Measurements from ENCODE around the gene AOAH. TPM values are rescaled to one million over a fixed set of nuclear protein-coding genes. Genes with fewer than 3 reads are reported as not detected.

Gene AOAH
- total and polyA plus RNA-seq, 12 donors = 3.4 to 52.0 (median 13.6) TPM

DNA sequence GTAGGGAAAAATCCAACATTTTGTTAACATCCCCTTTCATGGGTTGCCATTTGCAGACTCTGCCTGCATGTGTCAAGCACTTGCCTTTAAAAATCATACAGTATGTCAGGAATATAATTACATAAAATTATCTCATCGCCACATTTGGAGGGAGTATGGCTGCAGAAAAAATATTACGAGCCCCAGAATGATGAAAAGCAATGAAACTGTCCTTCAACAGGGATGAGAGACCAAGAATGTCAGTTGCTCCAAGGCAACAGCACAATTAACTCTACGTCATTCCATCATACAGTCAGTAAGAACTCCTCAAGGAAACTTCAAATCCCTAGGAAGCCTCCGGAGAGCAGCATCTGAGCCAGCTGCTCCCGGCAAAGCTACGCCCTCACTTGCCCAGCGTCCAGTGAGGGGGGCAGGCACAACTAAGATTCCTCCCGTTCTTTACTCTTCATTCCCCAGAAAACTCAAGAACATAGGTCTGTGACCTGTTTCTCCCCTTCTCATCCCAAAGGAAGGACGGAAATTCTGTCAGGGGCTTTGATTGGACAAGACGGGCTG, 201.8 kb downstream of the AOAH start:
- TF ChIP-seq POLR2A (IDR thresholded peaks at IDR 0.05) = no peak
- TF ChIP-seq, protein P1, sequence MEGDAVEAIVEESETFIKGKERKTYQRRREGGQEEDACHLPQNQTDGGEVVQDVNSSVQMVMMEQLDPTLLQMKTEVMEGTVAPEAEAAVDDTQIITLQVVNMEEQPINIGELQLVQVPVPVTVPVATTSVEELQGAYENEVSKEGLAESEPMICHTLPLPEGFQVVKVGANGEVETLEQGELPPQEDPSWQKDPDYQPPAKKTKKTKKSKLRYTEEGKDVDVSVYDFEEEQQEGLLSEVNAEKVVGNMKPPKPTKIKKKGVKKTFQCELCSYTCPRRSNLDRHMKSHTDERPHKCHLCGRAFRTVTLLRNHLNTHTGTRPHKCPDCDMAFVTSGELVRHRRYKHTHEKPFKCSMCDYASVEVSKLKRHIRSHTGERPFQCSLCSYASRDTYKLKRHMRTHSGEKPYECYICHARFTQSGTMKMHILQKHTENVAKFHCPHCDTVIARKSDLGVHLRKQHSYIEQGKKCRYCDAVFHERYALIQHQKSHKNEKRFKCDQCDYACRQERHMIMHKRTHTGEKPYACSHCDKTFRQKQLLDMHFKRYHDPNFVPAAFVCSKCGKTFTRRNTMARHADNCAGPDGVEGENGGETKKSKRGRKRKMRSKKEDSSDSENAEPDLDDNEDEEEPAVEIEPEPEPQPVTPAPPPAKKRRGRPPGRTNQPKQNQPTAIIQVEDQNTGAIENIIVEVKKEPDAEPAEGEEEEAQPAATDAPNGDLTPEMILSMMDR (IDR thresholded peaks at IDR 0.05) = no peak
- Histone ChIP-seq H3K4me3 (no peak overlapping the region), H3K36me3 (replicated peaks in 1 of 2) (no peaks in the 10 kb centered on the region), H3K27ac (no peak overlapping the region), H3K4me1 (replicated peaks in 1 of 2) (no peaks in the 10 kb centered on the region), H3K9me3 (replicated peaks in 1 of 3) (no peaks in the 10 kb centered on the region), H3K27me3 (no peaks in the 10 kb centered on the region)
- 79 to 85% (median 82%) methylated on average over 10 of the region's 10 CpGs for WGBS, 4 donors
- intact Hi-C loops (cut with DNase I) = no loop called here
- DNase-seq = no peak

DNA sequence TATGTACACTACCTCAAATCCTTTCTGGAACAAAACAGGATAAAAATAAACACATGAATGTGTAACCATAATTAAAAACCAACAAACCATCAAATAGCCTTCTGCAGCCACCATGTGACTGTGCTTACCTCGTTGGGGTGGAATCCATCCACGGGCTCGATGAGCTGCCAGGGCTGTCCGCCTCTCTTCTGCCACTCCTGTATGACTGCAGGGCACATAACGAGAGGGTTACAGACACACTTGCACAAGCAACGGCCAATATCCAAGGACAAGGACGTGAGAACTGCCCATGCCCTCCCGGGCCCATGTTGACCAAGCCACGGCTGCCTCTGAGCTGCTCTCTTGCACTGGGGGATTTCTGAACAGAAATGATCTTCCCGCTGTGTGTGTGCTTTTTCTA, 202.4 kb downstream of the AOAH start:
- intact Hi-C loops (cut with DNase I) = no loop called here
- TF ChIP-seq, protein P1 (IDR thresholded peaks at IDR 0.05) = no peak
- no peak for TF ChIP-seq POLR2A (IDR thresholded peaks at IDR 0.05)
- H3K27ac ChIP-seq = no peak overlapping the region
- H3K36me3 ChIP-seq (replicated peaks in 1 of 2) = no peaks in the 10 kb centered on the region
- no peak overlapping the region for H3K4me3 ChIP-seq
- DNase-seq = no peak
- 58 to 76% (median 72%) methylated on average over 9 to 10 of the region's 10 CpGs for WGBS, 4 donors
- no peaks in the 10 kb centered on the region for H3K4me1 ChIP-seq (replicated peaks in 1 of 2)
- no peaks in the 10 kb centered on the region for H3K27me3 ChIP-seq
- no peaks in the 10 kb centered on the region for H3K9me3 ChIP-seq (replicated peaks in 1 of 3)

DNA sequence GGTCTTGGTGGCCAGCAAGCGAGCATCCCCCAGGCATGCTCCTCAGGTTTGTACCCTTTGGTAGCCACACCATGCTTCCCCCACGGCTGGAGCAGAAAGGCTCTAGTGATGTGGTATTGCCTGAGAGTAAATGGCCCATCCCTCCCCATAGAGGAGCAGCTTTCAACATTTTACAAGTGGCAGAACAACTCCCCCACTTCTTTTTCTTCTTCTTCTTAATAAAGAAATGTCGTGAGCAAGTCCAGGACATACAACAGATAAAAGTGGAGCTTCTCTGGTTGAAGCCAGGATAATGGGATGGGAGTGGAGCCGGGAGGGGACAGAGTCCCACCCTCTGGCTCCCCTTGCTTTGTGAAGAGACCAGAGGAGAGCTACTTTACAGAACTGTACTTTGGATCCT, 203.2 kb downstream of the AOAH start:
- 82 to 86% (median 86%) methylated on average over 4 of the region's 4 CpGs for WGBS, 4 donors
- intact Hi-C loops (cut with DNase I) = no loop called here
- Histone ChIP-seq H3K9me3 (replicated peaks in 1 of 3) (no peaks in the 10 kb centered on the region), H3K36me3 (replicated peaks in 1 of 2) (no peaks in the 10 kb centered on the region), H3K4me3 (no peak overlapping the region), H3K4me1 (replicated peaks in 1 of 2) (no peaks in the 10 kb centered on the region), H3K27ac (no peak overlapping the region), H3K27me3 (no peaks in the 10 kb centered on the region)
- no peak for DNase-seq
- TF ChIP-seq, protein P1 (IDR thresholded peaks at IDR 0.05) = no peak
- TF ChIP-seq POLR2A (IDR thresholded peaks at IDR 0.05) = no peak

DNA sequence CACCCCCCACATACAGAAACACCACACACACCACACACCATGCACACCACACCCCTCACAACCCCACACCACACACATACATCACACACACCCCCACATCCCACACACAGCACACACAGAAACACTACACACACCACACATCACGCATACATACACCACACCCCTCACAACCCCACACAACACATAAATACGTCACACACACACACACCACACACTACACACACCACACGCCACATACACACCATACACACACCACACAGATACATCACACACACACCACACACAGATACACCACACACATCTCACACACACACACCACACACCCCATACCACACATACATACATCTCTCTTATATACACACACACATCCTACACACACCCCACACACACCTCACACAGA, 208.4 kb downstream of the AOAH start:
- no peaks in the 10 kb centered on the region for H3K36me3 ChIP-seq (replicated peaks in 1 of 2)
- intact Hi-C loops (cut with DNase I) = no loop called here
- no peak overlapping the region for H3K27ac ChIP-seq
- TF ChIP-seq, protein P1 (IDR thresholded peaks at IDR 0.05) = no peak
- TF ChIP-seq POLR2A (IDR thresholded peaks at IDR 0.05) = no peak
- 87 to 93% (median 87%) methylated on average over 3 of the region's 3 CpGs for WGBS, 4 donors
- DNase-seq = peak in 1 of 7 donors; percentile 33
- H3K4me1 ChIP-seq (replicated peaks in 1 of 2) = no peaks in the 10 kb centered on the region
- no peak overlapping the region for H3K4me3 ChIP-seq
- H3K9me3 ChIP-seq (replicated peaks in 1 of 3) = no peaks in the 10 kb centered on the region
- no peaks in the 10 kb centered on the region for H3K27me3 ChIP-seq

Data from adrenal gland (tissue), 12 donors.